22Rv1 (cell line): Measurements from ENCODE around the gene LRMDA.

Experiments used
- H3K27ac ChIP-seq: fragments of 450-650 bp; 2 replicates; pipeline ENCODE4 v1.5.1; 2017
- CTCF ChIP-seq: fragments of 450-650 bp; IDR thresholded peaks from 2 replicates; pipeline ENCODE4 v1.5.1; 2017; ENCODE audit warnings: mild to moderate bottlenecking
- ZFX ChIP-seq: fragments of 450-650 bp; IDR thresholded peaks from 2 replicates; pipeline ENCODE4 v1.6.1; 2017; ENCODE audit warnings: antibody characterized with exemption, borderline replicate concordance

Gene LRMDA

GRCh38 chr10:76150876-76151288, 719.5 kb downstream of the LRMDA start:
- no peak overlapping the region for H3K27ac ChIP-seq
- TF ChIP-seq CTCF (no peak), ZFX (no peak)

- TF ChIP-seq ZFX (no peak), CTCF (no peak)
- H3K27ac ChIP-seq = no peak overlapping the region
Observed at GRCh38 chr10:76152186-76152585, 720.8 kb downstream of the LRMDA start.

GRCh38 chr10:76155961-76156360, 724.5 kb downstream of the LRMDA start:
- TF ChIP-seq ZFX (no peak), CTCF (no peak)
- H3K27ac ChIP-seq = no peak overlapping the region

- no peak for TF ChIP-seq ZFX
- TF ChIP-seq CTCF = no peak
- H3K27ac ChIP-seq = no peak overlapping the region
Observed at GRCh38 chr10:76160446-76161300, 729.2 kb downstream of the LRMDA start.

- TF ChIP-seq CTCF = no peak
- TF ChIP-seq ZFX = no peak
- H3K27ac ChIP-seq = no peak overlapping the region
Observed at GRCh38 chr10:76161301-76161582, 729.8 kb downstream of the LRMDA start.

GRCh38 chr10:76168437-76168836, 737.0 kb downstream of the LRMDA start:
- H3K27ac ChIP-seq = no peak overlapping the region
- TF ChIP-seq CTCF (no peak), ZFX (no peak)

- no peak overlapping the region for H3K27ac ChIP-seq
- no peak for TF ChIP-seq CTCF
- no peak for TF ChIP-seq ZFX
Observed at GRCh38 chr10:76169246-76169645, 737.8 kb downstream of the LRMDA start.
